ENCODE results near the gene MICU2.

MICU2 gene

GRCh38 chr13:21606796-21607195, 2.8 kb upstream of the MICU2 start:
- no peak overlapping the region for H3K4me2 ChIP-seq
- H2AFZ ChIP-seq (ENCODE audit: low read depth), result no peak overlapping the region
- H3K79me2 ChIP-seq (ENCODE audit: insufficient read depth, low read depth), result peaks cover 6% of the 10 kb centered on the region; the same call in 1 of the 2 replicates

GRCh38 chr13:21606251-21606650, 2.3 kb upstream of the MICU2 start:
- Histone ChIP-seq H3K36me3 (ENCODE audit: insufficient read depth) (no peaks in the 10 kb centered on the region), H3K4me3 (IDR thresholded peaks at IDR 0.05; ENCODE audit: insufficient read depth, low read depth, low read length) (no peak overlapping the region), H3K4me2 (no peak overlapping the region), H3K27ac (no peak overlapping the region), H3K4me1 (ENCODE audit: low read depth, poor library complexity, severe bottlenecking) (no peaks in the 10 kb centered on the region), H3K9ac (no peak overlapping the region), H3K27me3 (ENCODE audit: insufficient read depth, low read depth) (no peaks in the 10 kb centered on the region), H2AFZ (ENCODE audit: low read depth) (no peak overlapping the region), H3K79me2 (ENCODE audit: insufficient read depth, low read depth) (peaks cover 11% of the 10 kb centered on the region; the same call in 1 of the 2 replicates), H4K20me1 (ENCODE audit: insufficient read depth) (no peaks in the 10 kb centered on the region)
- no peak for TF ChIP-seq CTCF (conservative IDR thresholded peaks at IDR 0.05; ENCODE audit: low read depth, low read length)

More at GRCh38 chr13:21606796-21607195, 2.8 kb upstream of the MICU2 start:
- H3K4me3 ChIP-seq (IDR thresholded peaks at IDR 0.05; ENCODE audit: insufficient read depth, low read depth, low read length), result no peak overlapping the region
- H3K36me3 ChIP-seq (ENCODE audit: insufficient read depth), result no peaks in the 10 kb centered on the region
- H3K4me1 ChIP-seq (ENCODE audit: low read depth, poor library complexity, severe bottlenecking), result no peaks in the 10 kb centered on the region
- no peak overlapping the region for H3K27ac ChIP-seq
- H4K20me1 ChIP-seq (ENCODE audit: insufficient read depth), result no peaks in the 10 kb centered on the region
- no peaks in the 10 kb centered on the region for H3K27me3 ChIP-seq (ENCODE audit: insufficient read depth, low read depth)
- no peak overlapping the region for H3K9ac ChIP-seq
- TF ChIP-seq CTCF (conservative IDR thresholded peaks at IDR 0.05; ENCODE audit: low read depth, low read length), result no peak

GRCh38 chr13:21596722-21597121, 7.2 kb downstream of the MICU2 start:
- H3K4me3 ChIP-seq (IDR thresholded peaks at IDR 0.05; ENCODE audit: insufficient read depth, low read depth, low read length), result no peak overlapping the region
- no peak overlapping the region for H3K27ac ChIP-seq
- no peak for TF ChIP-seq CTCF (conservative IDR thresholded peaks at IDR 0.05; ENCODE audit: low read depth, low read length)
- no peak overlapping the region for H3K9ac ChIP-seq
- H4K20me1 ChIP-seq (ENCODE audit: insufficient read depth), result no peaks in the 10 kb centered on the region
- no peaks in the 10 kb centered on the region for H3K4me1 ChIP-seq (ENCODE audit: low read depth, poor library complexity, severe bottlenecking)
- H2AFZ ChIP-seq (ENCODE audit: low read depth), result no peak overlapping the region
- peaks cover 16% of the 10 kb centered on the region; the same call in 1 of the 2 replicates for H3K79me2 ChIP-seq (ENCODE audit: insufficient read depth, low read depth)
- no peaks in the 10 kb centered on the region for H3K36me3 ChIP-seq (ENCODE audit: insufficient read depth)
- no peaks in the 10 kb centered on the region for H3K27me3 ChIP-seq (ENCODE audit: insufficient read depth, low read depth)
- H3K4me2 ChIP-seq, result no peak overlapping the region

- Histone ChIP-seq H3K4me1 (ENCODE audit: low read depth, poor library complexity, severe bottlenecking) (no peaks in the 10 kb centered on the region), H3K4me3 (IDR thresholded peaks at IDR 0.05; ENCODE audit: insufficient read depth, low read depth, low read length) (no peak overlapping the region), H3K27ac (no peak overlapping the region), H3K79me2 (ENCODE audit: insufficient read depth, low read depth) (peaks cover 11% of the 10 kb centered on the region; the same call in 1 of the 2 replicates), H3K9ac (no peak overlapping the region), H3K4me2 (no peak overlapping the region), H4K20me1 (ENCODE audit: insufficient read depth) (no peaks in the 10 kb centered on the region), H3K36me3 (ENCODE audit: insufficient read depth) (no peaks in the 10 kb centered on the region), H3K27me3 (ENCODE audit: insufficient read depth, low read depth) (no peaks in the 10 kb centered on the region), H2AFZ (ENCODE audit: low read depth) (no peak overlapping the region)
- TF ChIP-seq CTCF (conservative IDR thresholded peaks at IDR 0.05; ENCODE audit: low read depth, low read length), result no peak
Observed at GRCh38 chr13:21595546-21595822, 8.5 kb downstream of the MICU2 start.

Data from KMS-11 (cell line).